Subcutaneous adipose tissue (tissue), 4 donors: ENCODE data around the gene GJC2. TPM values are rescaled to one million over a fixed set of nuclear protein-coding genes. Genes with fewer than 3 reads are reported as not detected.

Experiments
- CTCF ChIP-seq: fragments of 450-650 bp; IDR thresholded peaks from one replicate; pipeline ENCODE4 v1.5.1; 2016; ENCODE audit warnings: low read depth, mild to moderate bottlenecking, control low read depth, antibody characterized with exemption, moderate library complexity
- total RNA-seq, 4 donors: library from RNA; depleted of rRNA; stranded (reverse); fragments of >200 nt; gene quantifications; one replicate each; pipeline ENCODE4 v1.1.0, GENCODE V29; 2016

GJC2 gene
- total RNA-seq, 4 donors from 2014 or later = 0.68 to 3.0 (median 1.1) TPM

GRCh38 chr1:228174482-228175315, 25.0 kb downstream of the GJC2 start:
- no peak for TF ChIP-seq CTCF

- no peak for TF ChIP-seq CTCF
These were observed 25.7 kb downstream of the GJC2 start for GRCh38 chr1:228175316-228176023.

- TF ChIP-seq CTCF = no peak
These were observed 26.3 kb downstream of the GJC2 start for GRCh38 chr1:228176024-228176395.

- no peak for TF ChIP-seq CTCF
These were observed 26.9 kb downstream of the GJC2 start for GRCh38 chr1:228176461-228177182.

- TF ChIP-seq CTCF = no peak
These were observed 27.4 kb downstream of the GJC2 start for GRCh38 chr1:228177183-228177475.

GRCh38 chr1:228177721-228178710, 28.3 kb downstream of the GJC2 start:
- TF ChIP-seq CTCF = no peak
